MCF 10A (cell line): ENCODE measurements around the gene ARHGEF10L. TPM values are rescaled to one million over a fixed set of nuclear protein-coding genes. Genes with fewer than 3 reads are reported as not detected.

ENCODE experiments used
- BruUV-seq: library from RNA; stranded (reverse); fragments of 400-500 nt; replicated peaks from 2 replicates; lab custom pipeline; 2021; lab: Mats Ljungman, UMichigan
- CTCF ChIA-PET: fragments of 300-600 bp; sonication (Branson Sonifier 250); formaldehyde crosslinking; extraction: SDS; loops from one replicate; lab custom pipeline; 2021; ENCODE audit warnings: antibody characterized with exemption, inconsistent platforms; lab: Yijun Ruan, JAX
- POLR2A ChIA-PET: fragments of 300-600, 350-650 bp; sonication (Branson Sonifier 250); formaldehyde crosslinking; extraction: SDS; loops from one replicate; lab custom pipeline; 2020; ENCODE audit warnings: antibody characterized with exemption, inconsistent platforms; lab: Yijun Ruan, JAX
- DNase-seq: peaks from one replicate; pipeline ENCODE4 v3.0.0-alpha.2; 2018; ENCODE audit not compliant: unreplicated experiment
- H3K27ac Mint-ChIP-seq: one replicate; pipeline ENCODE4 v1.8.0; 2022; ENCODE audit warnings: mild to moderate bottlenecking, low read depth, mixed read lengths; ENCODE audit not compliant: unreplicated experiment
- H3K27me3 Mint-ChIP-seq: one replicate; pipeline ENCODE4 v1.8.0; 2022; ENCODE audit warnings: mixed read lengths; ENCODE audit not compliant: insufficient read depth, unreplicated experiment
- H3K36me3 Mint-ChIP-seq: one replicate; pipeline ENCODE4 v1.8.0; 2022; ENCODE audit warnings: mild to moderate bottlenecking, moderate library complexity, mixed read lengths; ENCODE audit not compliant: insufficient read depth, unreplicated experiment
- H3K4me1 Mint-ChIP-seq: one replicate; pipeline ENCODE4 v1.8.0; 2022; ENCODE audit warnings: mixed read lengths; ENCODE audit not compliant: insufficient read depth, unreplicated experiment
- H3K4me3 Mint-ChIP-seq: one replicate; pipeline ENCODE4 v1.8.0; 2022; ENCODE audit warnings: mild to moderate bottlenecking, moderate library complexity, mixed read lengths; ENCODE audit not compliant: unreplicated experiment
- H3K9me3 Mint-ChIP-seq: one replicate; pipeline ENCODE4 v1.8.0; 2022; ENCODE audit warnings: mixed read lengths; ENCODE audit not compliant: unreplicated experiment
- CTCF ChIP-seq: fragments of 200-600 bp; IDR thresholded peaks from one replicate; pipeline ENCODE4 v1.8.0; 2022; ENCODE audit warnings: antibody characterized with exemption, mild to moderate bottlenecking; ENCODE audit not compliant: unreplicated experiment
- intact Hi-C: fragments of 100-400 bp; cut with micrococcal nuclease; formaldehyde crosslinking; loops from 2 replicates; pipeline ENCODE4 v1.14.1; 2022
- total RNA-seq: library from RNA; stranded (reverse); gene quantifications from 2 replicates; pipeline ENCODE4 v1.2.3, GENCODE V29; 2022

The ARHGEF10L gene
- total RNA-seq, 1 experiment from 2014 or later: 5.0 TPM

DNA sequence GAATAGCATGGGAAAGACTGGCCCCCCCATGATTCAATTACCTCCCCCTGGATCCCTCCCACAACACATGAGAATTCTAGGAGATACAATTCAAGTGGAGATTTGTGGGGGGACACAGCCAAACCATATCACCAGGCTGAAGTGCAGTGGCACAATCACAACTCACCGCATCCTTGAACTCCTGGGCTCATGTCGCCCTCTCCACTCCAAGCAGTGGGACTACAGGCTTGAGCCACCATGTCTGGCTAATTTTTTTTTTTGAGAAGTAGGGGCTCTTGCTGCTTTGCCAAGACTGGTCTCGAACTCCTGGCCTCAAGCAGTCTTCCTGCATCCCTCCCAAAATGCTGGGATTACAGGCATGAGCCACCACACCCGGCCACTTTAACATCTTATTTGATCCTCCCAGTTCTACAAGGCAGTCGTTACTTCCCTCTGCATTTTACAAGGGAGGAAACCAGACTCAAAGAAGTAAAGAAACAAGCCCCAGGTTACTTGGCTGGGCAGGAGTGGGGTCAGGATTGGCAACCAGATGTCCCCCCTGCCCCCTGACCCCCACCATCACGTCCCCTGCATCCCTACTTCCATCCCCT, 188.7 kb downstream of the ARHGEF10L start:
- Mint-ChIP-seq H3K4me1 (no peaks in the 10 kb centered on the region), H3K4me3 (no peak overlapping the region), H3K36me3 (no peaks in the 10 kb centered on the region), H3K27ac (no peak overlapping the region), H3K27me3 (no peaks in the 10 kb centered on the region), H3K9me3 (peaks cover 8% of the 10 kb centered on the region)
- BruUV-seq: no TSS peak
- ChIA-PET POLR2A (no interaction called here), CTCF (no interaction called here)
- intact Hi-C loops: no loop called here
- no peak for TF ChIP-seq CTCF
- DNase-seq: no peak

GRCh38 chr1:17729248-17729647, 189.8 kb downstream of the ARHGEF10L start:
- Mint-ChIP-seq H3K36me3 (no peaks in the 10 kb centered on the region), H3K9me3 (peaks cover 8% of the 10 kb centered on the region), H3K27ac (no peak overlapping the region), H3K4me3 (no peak overlapping the region), H3K27me3 (no peaks in the 10 kb centered on the region), H3K4me1 (no peaks in the 10 kb centered on the region)
- no TSS peak for BruUV-seq
- ChIA-PET POLR2A (no interaction called here), CTCF (interaction anchor here (1.0 kb wide), 1 partner anchor 19 kb away, joined by 3 read pairs; no protein-coding TSS in a partner anchor)
- no peak for TF ChIP-seq CTCF
- intact Hi-C loops: no loop called here
- no peak for DNase-seq

DNA sequence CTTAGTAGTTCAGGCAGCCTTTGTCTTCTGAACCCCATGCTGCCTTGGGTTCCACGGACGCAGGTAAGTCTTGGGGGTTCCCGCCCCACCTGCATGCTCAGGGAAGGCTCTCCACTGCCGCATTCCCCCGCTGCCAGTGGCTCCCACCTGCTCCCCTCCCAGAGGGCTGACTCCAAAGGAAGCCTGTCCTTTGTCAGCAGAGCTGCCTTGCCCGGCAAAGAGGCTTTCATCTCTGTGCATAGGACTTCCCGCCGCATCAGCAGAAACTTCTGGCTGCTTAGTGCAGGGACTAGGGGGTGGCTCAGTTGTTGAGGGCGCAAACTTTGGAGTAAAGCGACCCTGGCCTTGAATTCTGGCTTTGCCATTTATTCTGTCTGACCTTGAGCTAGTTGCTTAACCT, 190.4 kb downstream of the ARHGEF10L start:
- CTCF ChIA-PET: interaction anchor here (1.0 kb wide), 1 partner anchor 20 kb away, joined by 3 read pairs; no protein-coding TSS in a partner anchor
- no TSS peak for BruUV-seq
- H3K27me3 Mint-ChIP-seq: no peaks in the 10 kb centered on the region

DNA sequence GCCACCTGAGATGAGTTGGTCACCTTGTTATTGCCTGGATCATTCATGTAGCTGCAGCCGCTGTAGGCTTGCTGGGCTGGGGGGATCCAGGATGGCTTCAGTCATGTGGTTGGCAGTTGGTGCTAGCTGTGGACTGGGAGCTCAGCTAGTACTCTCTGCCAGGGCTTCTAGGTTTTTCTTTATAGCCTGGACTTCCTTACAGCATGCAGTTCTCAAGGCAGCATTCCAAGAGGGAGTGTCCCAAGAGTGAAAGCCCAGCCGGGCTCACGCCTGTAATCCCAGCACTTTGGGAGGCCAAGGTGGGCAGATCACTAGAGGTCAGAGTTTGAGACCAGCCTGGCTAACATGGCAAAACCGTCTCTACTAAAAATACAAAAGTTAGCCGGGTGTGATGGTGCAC, 192.0 kb downstream of the ARHGEF10L start:
- Mint-ChIP-seq H3K27me3 (no peaks in the 10 kb centered on the region), H3K36me3 (no peaks in the 10 kb centered on the region), H3K9me3 (peaks cover 8% of the 10 kb centered on the region), H3K27ac (no peak overlapping the region), H3K4me3 (no peak overlapping the region), H3K4me1 (no peaks in the 10 kb centered on the region)
- intact Hi-C loops: no loop called here
- ChIA-PET CTCF (no interaction called here), POLR2A (no interaction called here)
- DNase-seq: no peak
- TF ChIP-seq CTCF: no peak
- no TSS peak for BruUV-seq

More for the DNA sequence above, 190.4 kb downstream of the ARHGEF10L start:
- no peak for DNase-seq
- intact Hi-C loops: no loop called here
- no peak for TF ChIP-seq CTCF
- Mint-ChIP-seq H3K4me1 (no peaks in the 10 kb centered on the region), H3K27ac (no peak overlapping the region), H3K4me3 (no peak overlapping the region), H3K9me3 (peaks cover 8% of the 10 kb centered on the region), H3K36me3 (no peaks in the 10 kb centered on the region)
- POLR2A ChIA-PET: no interaction called here
